Measurements from ENCODE around the gene HOXA13. TPM values are rescaled to one million over a fixed set of nuclear protein-coding genes. Genes with fewer than 3 reads are reported as not detected.

HOXA13 gene
- total RNA-seq, 1 donor from 2014 or later: not detected

GRCh38 chr7:27165089-27165995 is 34.5 kb downstream of the HOXA13 start, which contains the start of gene HOXA9:
Gene HOXA9, minus strand, starts transcription at chr7:27165537. Its CDS starts 80 bp downstream, at chr7:27165457.
- DNase-seq (ENCODE audit: low read depth): no peak
- TF ChIP-seq CTCF (conservative IDR thresholded peaks at IDR 0.05; ENCODE audit: low read depth, low read length): peak; percentile 18
- peak within 1 kb of the TSS; percentile 74 for H3K4me3 ChIP-seq (ENCODE audit: low read depth, low read length)

GRCh38 chr7:27164367-27165088 is 35.4 kb downstream of the HOXA13 start:
- DNase-seq (ENCODE audit: low read depth): no peak
- H3K4me3 ChIP-seq (ENCODE audit: low read depth, low read length): peak overlapping the region; percentile 74
- TF ChIP-seq CTCF (conservative IDR thresholded peaks at IDR 0.05; ENCODE audit: low read depth, low read length): peak; percentile 16

- no peak for TF ChIP-seq CTCF (conservative IDR thresholded peaks at IDR 0.05; ENCODE audit: low read depth, low read length)
- DNase-seq (ENCODE audit: low read depth): no peak
- H3K4me3 ChIP-seq (ENCODE audit: low read depth, low read length): peak overlapping the region; percentile 74
Measured at GRCh38 chr7:27164045-27164366, 35.9 kb downstream of the HOXA13 start.

GRCh38 chr7:27163288-27164044 is 36.4 kb downstream of the HOXA13 start:
- TF ChIP-seq CTCF (conservative IDR thresholded peaks at IDR 0.05; ENCODE audit: low read depth, low read length): no peak
- no peak for DNase-seq (ENCODE audit: low read depth)
- H3K4me3 ChIP-seq (ENCODE audit: low read depth, low read length): peak overlapping the region; percentile 74

GRCh38 chr7:27162561-27163287 is 37.2 kb downstream of the HOXA13 start:
- no peak for TF ChIP-seq CTCF (conservative IDR thresholded peaks at IDR 0.05; ENCODE audit: low read depth, low read length)
- no peak for DNase-seq (ENCODE audit: low read depth)
- peak overlapping the region; percentile 74 for H3K4me3 ChIP-seq (ENCODE audit: low read depth, low read length)

All from epithelial cell of proximal tubule (primary cell).